Measurements from ENCODE around the gene FBXL22. TPM values are rescaled to one million over a fixed set of nuclear protein-coding genes. Genes with fewer than 3 reads are reported as not detected.
A peak's percentile ranks its signal among the peaks of the same experiment; 100 is the strongest.

The FBXL22 gene
- total RNA-seq, 3 donors from 2014 or later (not counting 1 experiment from before 2014, with no cell fraction given) = 0.33 to 2.3 (median 0.65) TPM

GRCh38 chr15:63601026-63601703 lies 4.0 kb downstream of the FBXL22 start:
- intact Hi-C loops (cut with micrococcal nuclease) = loop anchor here (5.0 kb wide), 1 partner anchor 94 kb away; no protein-coding TSS in a partner anchor
- Histone ChIP-seq H3K9me3 (ENCODE audit: control insufficient read depth, insufficient read depth, low read length) (no peaks in the 10 kb centered on the region), H3K36me3 (ENCODE audit: control insufficient read depth, insufficient read depth, low read length) (no peaks in the 10 kb centered on the region), H3K4me3 (ENCODE audit: low read length) (peak overlapping the region; percentile 79), H3K4me1 (ENCODE audit: control insufficient read depth, insufficient read depth, low read length) (peaks cover 34% of the 10 kb centered on the region), H3K27me3 (ENCODE audit: control insufficient read depth, insufficient read depth, low read length) (no peaks in the 10 kb centered on the region), H3K27ac (ENCODE audit: low read length) (peak overlapping the region; percentile 57)
- ATAC-seq = peak; percentile 17 to 42 (median 24)
- no peak for TF ChIP-seq CTCF (IDR thresholded peaks at IDR 0.05)
- H3K4me3 Mint-ChIP-seq = peak overlapping the region; percentile 92
- H3K4me1 Mint-ChIP-seq = peaks cover 33 to 56% of the 10 kb centered on the region in 2 donors
- peak; percentile 46 to 81 for DNase-seq
- H3K27ac Mint-ChIP-seq = peak overlapping the region; percentile 77 to 84
- H3K27me3 Mint-ChIP-seq (ENCODE audit: low read depth in 2 of 2) = no peaks in the 10 kb centered on the region
- no peaks in the 10 kb centered on the region for H3K36me3 Mint-ChIP-seq
- H3K9me3 Mint-ChIP-seq = no peaks in the 10 kb centered on the region
- under 1% methylated on average over 60 of the region's 63 CpGs for WGBS (ENCODE audit: insufficient coverage)

DNA sequence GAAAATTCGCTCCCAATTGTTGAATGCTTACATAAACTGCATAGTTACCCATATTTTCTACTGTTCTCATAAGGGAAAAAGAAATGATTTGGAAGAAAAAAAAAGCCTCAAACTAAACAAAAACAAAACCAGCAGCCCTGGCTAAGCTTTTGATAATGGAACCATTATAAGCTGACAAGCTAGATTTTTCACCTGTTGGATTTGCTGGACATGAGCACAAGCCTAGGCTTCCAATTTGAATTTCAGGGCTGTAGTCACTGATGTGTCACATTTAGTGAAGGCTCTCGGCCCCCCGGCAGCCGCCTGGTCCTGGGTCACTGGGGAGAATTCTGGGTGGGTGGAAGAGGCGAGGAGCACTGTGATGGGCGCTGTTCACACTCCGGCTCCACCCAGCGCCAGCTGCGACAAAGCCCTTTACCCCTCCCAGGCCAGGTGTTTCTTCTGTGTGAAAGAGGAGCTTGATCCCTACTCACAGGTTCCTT lies 4.6 kb downstream of the FBXL22 start:
- Mint-ChIP-seq H3K27me3 (ENCODE audit: low read depth in 2 of 2) (no peaks in the 10 kb centered on the region), H3K4me1 (peaks cover 32 to 54% of the 10 kb centered on the region in 2 donors), H3K36me3 (no peaks in the 10 kb centered on the region), H3K9me3 (no peaks in the 10 kb centered on the region), H3K27ac (peak overlapping the region; percentile 77 to 84), H3K4me3 (peak overlapping the region; percentile 92)
- no peaks in the 10 kb centered on the region for H3K27me3 ChIP-seq (ENCODE audit: control insufficient read depth, insufficient read depth, low read length)
- H3K27ac ChIP-seq (ENCODE audit: low read length) = peak overlapping the region; percentile 57
- peak in 1 of 2 donors; percentile 46 for DNase-seq
- intact Hi-C loops (cut with micrococcal nuclease) = loop anchor here (5.0 kb wide), 1 partner anchor 94 kb away; no protein-coding TSS in a partner anchor
- no peaks in the 10 kb centered on the region for H3K9me3 ChIP-seq (ENCODE audit: control insufficient read depth, insufficient read depth, low read length)
- peaks cover 36% of the 10 kb centered on the region for H3K4me1 ChIP-seq (ENCODE audit: control insufficient read depth, insufficient read depth, low read length)
- no peaks in the 10 kb centered on the region for H3K36me3 ChIP-seq (ENCODE audit: control insufficient read depth, insufficient read depth, low read length)
- TF ChIP-seq CTCF (IDR thresholded peaks at IDR 0.05) = no peak
- ATAC-seq = no peak
- 31% methylated on average over 6 of the region's 9 CpGs for WGBS (ENCODE audit: insufficient coverage)
- H3K4me3 ChIP-seq (ENCODE audit: low read length) = peak overlapping the region; percentile 79

GRCh38 chr15:63602595-63602994 lies 5.4 kb downstream of the FBXL22 start:
- no peak overlapping the region for H3K27ac ChIP-seq (ENCODE audit: low read length)
- Mint-ChIP-seq H3K4me1 (peaks cover 32 to 53% of the 10 kb centered on the region in 2 donors), H3K36me3 (no peaks in the 10 kb centered on the region), H3K9me3 (no peaks in the 10 kb centered on the region), H3K27ac (peak overlapping the region; percentile 15 to 25), H3K27me3 (ENCODE audit: low read depth in 2 of 2) (no peaks in the 10 kb centered on the region), H3K4me3 (peak overlapping the region; percentile 56)
- H3K9me3 ChIP-seq (ENCODE audit: control insufficient read depth, insufficient read depth, low read length) = no peaks in the 10 kb centered on the region
- intact Hi-C loops (cut with micrococcal nuclease) = loop anchor here (5.0 kb wide), 1 partner anchor 95 kb away; no protein-coding TSS in a partner anchor
- DNase-seq = no peak
- no peak for ATAC-seq
- 95% methylated on average over 3 of the region's 3 CpGs for WGBS (ENCODE audit: insufficient coverage)
- H3K4me3 ChIP-seq (ENCODE audit: low read length) = no peak overlapping the region
- peaks cover 36% of the 10 kb centered on the region for H3K4me1 ChIP-seq (ENCODE audit: control insufficient read depth, insufficient read depth, low read length)
- no peaks in the 10 kb centered on the region for H3K27me3 ChIP-seq (ENCODE audit: control insufficient read depth, insufficient read depth, low read length)
- peaks cover 2% of the 10 kb centered on the region for H3K36me3 ChIP-seq (ENCODE audit: control insufficient read depth, insufficient read depth, low read length)
- TF ChIP-seq CTCF (IDR thresholded peaks at IDR 0.05) = no peak
